MM.1S (cell line): ENCODE data around the gene HPSE.

Experiments used
- DNase-seq: peaks from one replicate; pipeline ENCODE4 v3.0.0-alpha.2; 2015
- H2AFZ ChIP-seq: fragments of 300-600 bp; sonication (generic); 2 replicates; pipeline ENCODE4 v1.6.0; 2016; ENCODE audit warnings: antibody characterized with exemption, low read length
- H3F3A ChIP-seq: fragments of 300-600 bp; sonication (generic); 2 replicates; pipeline ENCODE4 v1.6.1; 2016; ENCODE audit warnings: mild to moderate bottlenecking, antibody characterized with exemption, low read length, moderate library complexity, mixed read lengths; ENCODE audit not compliant: insufficient read depth
- H3K27ac ChIP-seq: fragments of 300-600 bp; sonication (generic); 2 replicates; pipeline ENCODE4 v1.5.1; 2016; ENCODE audit warnings: mild to moderate bottlenecking, low read length
- H3K27me3 ChIP-seq: fragments of 300-600 bp; sonication (generic); replicated peaks from 2 replicates; pipeline ENCODE4 v1.6.0; 2016; ENCODE audit warnings: low read length; ENCODE audit not compliant: insufficient read depth
- H3K36me3 ChIP-seq: fragments of 300-600 bp; sonication (generic); replicated peaks from 2 replicates; pipeline ENCODE4 v1.6.1; 2016; ENCODE audit warnings: mild to moderate bottlenecking, low read length, mixed read lengths; ENCODE audit not compliant: insufficient read depth
- H3K4me1 ChIP-seq: fragments of 300-600 bp; sonication (generic); 2 replicates; pipeline ENCODE4 v1.6.1; 2016; ENCODE audit warnings: low read length, mixed read lengths
- H3K4me2 ChIP-seq: fragments of 300-600 bp; sonication (generic); 2 replicates; pipeline ENCODE4 v1.6.0; 2016; ENCODE audit warnings: low read depth, low read length
- H3K4me3 ChIP-seq: fragments of 300-600 bp; sonication (generic); 2 replicates; pipeline ENCODE4 v1.5.1; 2016; ENCODE audit warnings: low read length, mixed read lengths
- H3K79me2 ChIP-seq: fragments of 300-600 bp; sonication (generic); 2 replicates; pipeline ENCODE4 v1.6.1; 2016; ENCODE audit warnings: mixed run types, low read length, mixed read lengths
- H3K9ac ChIP-seq: fragments of 300-600 bp; sonication (generic); 2 replicates; pipeline ENCODE4 v1.6.1; 2016; ENCODE audit warnings: low read length, mixed read lengths
- H3K9me2 ChIP-seq: fragments of 300-600 bp; sonication (generic); replicated peaks from 2 replicates; pipeline ENCODE4 v1.6.1; 2016; ENCODE audit warnings: mild to moderate bottlenecking, low read length, mixed read lengths; ENCODE audit not compliant: insufficient read depth
- H3K9me3 ChIP-seq: fragments of 300-600 bp; sonication (generic); replicated peaks from 2 replicates; pipeline ENCODE4 v1.6.1; 2016; ENCODE audit warnings: mild to moderate bottlenecking, low read length, mixed read lengths; ENCODE audit not compliant: insufficient read depth
- H4K20me1 ChIP-seq: fragments of 300-600 bp; sonication (generic); 2 replicates; pipeline ENCODE4 v1.6.1; 2016; ENCODE audit warnings: mild to moderate bottlenecking, low read length, moderate library complexity, mixed read lengths; ENCODE audit not compliant: insufficient read depth
- EZH2 ChIP-seq: fragments of 300-600 bp; sonication (generic); optimal IDR thresholded peaks from 2 replicates; pipeline ENCODE3; 2017; ENCODE audit warnings: low read depth, mild to moderate bottlenecking, antibody characterized with exemption, low read length, mixed read lengths
- EZH2phosphoT487 ChIP-seq: fragments of 300-600 bp; sonication (generic); IDR thresholded peaks from 2 replicates; pipeline ENCODE4 v1.6.1; 2018; ENCODE audit warnings: antibody characterized with exemption, low read length
- TF ChIP-seq, protein P1 (sequence below): fragments of 300-600 bp; sonication (generic); IDR thresholded peaks from 2 replicates; pipeline ENCODE4 v1.5.1; 2016; ENCODE audit warnings: antibody characterized with exemption, low read length, mixed read lengths

The HPSE gene

DNA sequence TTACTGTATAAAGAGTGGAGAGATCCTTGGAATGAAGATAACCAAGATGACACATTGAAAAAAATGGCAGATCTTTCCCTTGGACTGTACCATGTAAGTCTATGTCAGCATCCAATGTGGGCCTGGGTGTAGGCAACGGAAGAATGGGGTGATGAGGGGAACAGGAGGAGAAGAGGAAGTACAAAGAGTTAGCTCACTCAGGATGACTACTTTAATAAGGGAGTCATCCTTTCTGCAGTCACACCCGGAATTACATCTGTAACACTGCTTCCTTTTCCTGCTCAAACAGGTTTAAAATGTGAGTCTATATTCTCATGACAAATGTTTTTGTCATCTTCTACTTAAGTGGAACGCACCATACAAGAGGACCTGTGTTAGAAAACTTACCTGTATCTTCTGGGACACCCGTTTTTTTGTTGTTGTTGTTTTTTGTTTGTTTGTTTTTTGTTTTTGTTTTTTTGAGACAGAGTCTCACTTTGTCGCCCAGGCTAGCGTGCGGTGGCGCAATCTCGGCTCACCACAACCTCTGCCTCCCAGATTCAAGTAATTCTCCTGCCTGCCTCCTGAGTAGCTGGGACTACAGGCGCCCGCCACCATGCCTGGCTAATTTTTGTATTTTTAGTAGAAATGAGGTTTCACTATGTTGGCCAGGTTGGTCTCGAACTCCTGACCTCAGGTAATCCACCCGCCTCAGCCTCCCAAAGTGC is 18.0 kb downstream of the HPSE start:
- H3K4me1 ChIP-seq, result no peaks in the 10 kb centered on the region
- TF ChIP-seq, protein P1, sequence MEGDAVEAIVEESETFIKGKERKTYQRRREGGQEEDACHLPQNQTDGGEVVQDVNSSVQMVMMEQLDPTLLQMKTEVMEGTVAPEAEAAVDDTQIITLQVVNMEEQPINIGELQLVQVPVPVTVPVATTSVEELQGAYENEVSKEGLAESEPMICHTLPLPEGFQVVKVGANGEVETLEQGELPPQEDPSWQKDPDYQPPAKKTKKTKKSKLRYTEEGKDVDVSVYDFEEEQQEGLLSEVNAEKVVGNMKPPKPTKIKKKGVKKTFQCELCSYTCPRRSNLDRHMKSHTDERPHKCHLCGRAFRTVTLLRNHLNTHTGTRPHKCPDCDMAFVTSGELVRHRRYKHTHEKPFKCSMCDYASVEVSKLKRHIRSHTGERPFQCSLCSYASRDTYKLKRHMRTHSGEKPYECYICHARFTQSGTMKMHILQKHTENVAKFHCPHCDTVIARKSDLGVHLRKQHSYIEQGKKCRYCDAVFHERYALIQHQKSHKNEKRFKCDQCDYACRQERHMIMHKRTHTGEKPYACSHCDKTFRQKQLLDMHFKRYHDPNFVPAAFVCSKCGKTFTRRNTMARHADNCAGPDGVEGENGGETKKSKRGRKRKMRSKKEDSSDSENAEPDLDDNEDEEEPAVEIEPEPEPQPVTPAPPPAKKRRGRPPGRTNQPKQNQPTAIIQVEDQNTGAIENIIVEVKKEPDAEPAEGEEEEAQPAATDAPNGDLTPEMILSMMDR, result no peak
- no peak for TF ChIP-seq EZH2
- TF ChIP-seq EZH2phosphoT487, result no peak
- no peaks in the 10 kb centered on the region for H3K9me3 ChIP-seq
- no peaks in the 10 kb centered on the region for H4K20me1 ChIP-seq
- H3K27ac ChIP-seq, result no peak overlapping the region
- DNase-seq, result no peak
- no peaks in the 10 kb centered on the region for H3K27me3 ChIP-seq
- H3K9me2 ChIP-seq, result no peaks in the 10 kb centered on the region
- H2AFZ ChIP-seq, result no peak overlapping the region
- H3K4me2 ChIP-seq, result no peak overlapping the region
- no peak overlapping the region for H3K9ac ChIP-seq
- no peaks in the 10 kb centered on the region for H3F3A ChIP-seq
- no peaks in the 10 kb centered on the region for H3K79me2 ChIP-seq
- no peak overlapping the region for H3K4me3 ChIP-seq
- no peaks in the 10 kb centered on the region for H3K36me3 ChIP-seq

DNA sequence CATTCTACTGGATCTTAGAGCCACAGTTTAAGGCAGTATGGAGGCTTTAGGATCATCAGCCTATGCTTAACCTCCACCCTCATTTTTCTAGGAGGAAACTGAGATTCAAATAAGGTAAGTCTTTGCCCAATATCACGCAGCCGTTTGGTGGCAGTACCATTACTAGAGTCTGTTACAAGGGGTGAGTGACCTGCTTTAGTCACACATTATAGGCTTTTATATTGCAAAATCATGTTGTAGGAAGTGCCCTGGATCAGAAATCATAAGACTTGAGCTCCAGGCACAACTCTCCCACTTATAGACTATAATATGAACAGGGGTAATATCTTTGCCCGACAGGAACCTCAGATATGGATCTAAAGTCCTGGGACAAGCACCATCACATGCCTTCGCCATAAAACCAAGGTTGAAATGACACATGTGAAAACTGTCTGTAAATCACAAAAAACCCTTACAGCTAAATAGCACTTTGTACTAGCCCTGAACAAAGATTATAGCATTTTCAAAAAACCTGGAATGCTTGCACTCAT is 19.2 kb downstream of the HPSE start:
- Histone ChIP-seq H3K4me2 (no peak overlapping the region), H3K27ac (no peak overlapping the region), H3K27me3 (no peaks in the 10 kb centered on the region), H2AFZ (no peak overlapping the region), H3K79me2 (no peaks in the 10 kb centered on the region), H3K4me3 (no peak overlapping the region), H3K36me3 (no peaks in the 10 kb centered on the region), H3K9me3 (no peaks in the 10 kb centered on the region), H3K9ac (no peak overlapping the region), H4K20me1 (no peaks in the 10 kb centered on the region), H3K9me2 (no peaks in the 10 kb centered on the region), H3F3A (no peaks in the 10 kb centered on the region), H3K4me1 (no peaks in the 10 kb centered on the region)
- TF ChIP-seq EZH2phosphoT487 (no peak), EZH2 (no peak)
- TF ChIP-seq, protein P1, result no peak
- DNase-seq, result no peak

DNA sequence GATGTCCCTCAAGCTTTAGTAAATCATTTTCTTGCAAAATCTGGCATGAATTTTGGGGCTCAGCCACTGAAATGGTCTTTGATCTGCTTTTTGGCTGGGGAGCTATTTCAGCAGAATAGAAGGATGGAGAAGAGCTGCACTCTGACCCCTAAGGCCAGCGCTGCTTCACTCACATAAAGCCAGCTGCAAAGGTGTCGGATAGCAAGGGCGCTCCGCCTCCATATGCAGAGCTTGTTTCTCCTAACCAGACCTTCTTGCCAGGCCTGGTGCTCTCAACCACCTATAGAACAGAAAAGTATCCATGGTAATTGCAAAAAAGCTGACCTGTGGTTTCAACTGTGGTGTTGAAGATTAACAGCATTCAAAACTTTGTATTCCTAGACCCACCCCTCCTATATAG is 26.0 kb downstream of the HPSE start:
- H3K36me3 ChIP-seq, result no peaks in the 10 kb centered on the region
- no peak overlapping the region for H3K4me3 ChIP-seq
- H3K9ac ChIP-seq, result no peak overlapping the region
- no peak overlapping the region for H2AFZ ChIP-seq
- no peak for DNase-seq
- no peaks in the 10 kb centered on the region for H3K9me2 ChIP-seq
- H4K20me1 ChIP-seq, result no peaks in the 10 kb centered on the region
- no peaks in the 10 kb centered on the region for H3K79me2 ChIP-seq
- H3K4me2 ChIP-seq, result no peak overlapping the region
- H3K4me1 ChIP-seq, result no peaks in the 10 kb centered on the region
- no peaks in the 10 kb centered on the region for H3K27me3 ChIP-seq
- TF ChIP-seq EZH2phosphoT487 (no peak), EZH2 (no peak)
- TF ChIP-seq, protein P1, result no peak
- no peak overlapping the region for H3K27ac ChIP-seq
- H3K9me3 ChIP-seq, result no peaks in the 10 kb centered on the region
- H3F3A ChIP-seq, result no peaks in the 10 kb centered on the region
